Cardiac ventricle fibroblast (primary cell): ENCODE data around the gene OR10AD1. TPM values are rescaled to one million over a fixed set of nuclear protein-coding genes. Genes with fewer than 3 reads are reported as not detected.

Experiments used
- total RNA-seq: library from RNA; depleted of rRNA; stranded (reverse); fragments of >200 nt; gene quantifications from 2 replicates; pipeline ENCODE4 v1.2.3, GENCODE V29; 2015

Gene OR10AD1
- total RNA-seq: not detected in 2 replicates

GRCh38 chr12:48203192-48203591 lies at the start of gene OR10AD1:
TSS of gene OR10AD1 (minus strand) at chr12:48203292. CDS start at chr12:48203292, 0 bp downstream.

GRCh38 chr12:48183091-48183875 lies 19.8 kb downstream of the OR10AD1 start, which contains the start of gene CCDC184:
TSS of gene CCDC184 (plus strand) at chr12:48183644. CDS start at chr12:48184123, 479 bp downstream.

DNA sequence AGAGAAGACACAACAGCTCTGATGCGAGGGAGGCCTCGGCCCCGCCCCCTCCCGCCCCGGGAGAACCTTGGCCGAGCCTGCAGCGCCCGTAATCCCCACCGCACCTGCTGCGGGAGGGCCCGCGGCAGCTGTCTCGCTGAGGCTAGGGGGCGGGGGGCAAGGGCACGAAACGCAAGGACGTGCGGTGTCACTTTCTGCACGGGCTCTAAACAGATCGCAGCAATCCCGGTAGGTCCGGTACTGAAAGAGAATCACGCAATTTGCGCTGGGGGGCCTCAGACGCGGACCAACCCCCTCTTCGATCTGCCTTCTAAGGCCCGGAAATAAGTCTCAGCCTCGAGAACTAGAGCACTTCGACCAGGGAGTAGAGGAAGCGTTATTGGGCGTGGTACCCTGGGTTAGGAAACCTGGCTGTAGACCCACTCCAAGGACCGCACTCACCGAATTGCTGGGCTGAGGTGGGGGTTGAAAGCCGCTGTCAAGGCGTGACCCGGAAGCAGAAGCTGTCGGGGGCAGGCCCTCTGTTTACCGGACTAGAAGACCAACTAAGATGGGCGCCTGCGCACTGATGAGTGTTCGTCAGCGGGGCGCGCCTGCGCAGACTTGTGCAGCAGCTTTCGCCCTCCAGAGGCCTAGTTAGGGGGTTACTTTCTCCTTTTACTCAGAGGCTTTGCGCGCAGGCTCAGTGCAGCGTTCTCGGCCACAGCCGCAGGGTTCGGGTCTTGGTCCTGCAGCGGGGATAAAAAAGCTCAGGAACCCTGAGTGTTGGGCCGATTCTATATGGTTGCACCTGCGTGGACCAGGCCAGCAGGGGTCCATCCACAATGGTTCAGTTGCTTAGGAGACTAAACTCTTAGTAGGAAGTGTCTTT lies 45.8 kb downstream of the OR10AD1 start, which contains the start of gene ASB8:
TSS of gene ASB8 (minus strand) at position 498 of the 871 bp plus-strand sequence. CDS start 4,019 bp downstream, outside the sequence.

Other genes with a start within 250 kb of the OR10AD1 start
- 14.2 and 16.5 TPM in 2 replicates for gene TMEM106C, start 239.7 kb downstream of the OR10AD1 start, total RNA-seq
- not detected in 2 replicates for gene COL2A1, start 198.8 kb downstream of the OR10AD1 start, total RNA-seq
- gene SENP1, start 97.2 kb downstream of the OR10AD1 start, total RNA-seq: 6.5 and 12.2 TPM in 2 replicates
- gene PFKM, start 83.9 kb downstream of the OR10AD1 start, total RNA-seq: 51.6 and 52.3 TPM in 2 replicates
- gene ASB8, start 45.8 kb downstream of the OR10AD1 start, total RNA-seq: 17.8 and 27.3 TPM in 2 replicates
- 0.15 and 0.19 TPM in 2 replicates for gene CCDC184, start 19.6 kb downstream of the OR10AD1 start, total RNA-seq
- 2.9 and 3.1 TPM in 2 replicates for gene ZNF641, start 147.6 kb upstream of the OR10AD1 start, total RNA-seq